MV-4-11 (cell line): ENCODE measurements around the gene SHC4.
A peak's percentile ranks its signal among the peaks of the same experiment; 100 is the strongest.
"Not testable (repeated sequence)": the region's sequence is repeated elsewhere in the genome, so short reads cannot be mapped to it uniquely, and the experiment has no call there.

Experiments used
- DNase-seq: peaks from one replicate; lab custom pipeline; 2025; lab: John Stamatoyannopoulos, UW

Gene SHC4

GRCh38 chr15:48880070-48880634, 83.6 kb downstream of the SHC4 start:
- no peak for DNase-seq

GRCh38 chr15:48877630-48878595, 85.8 kb downstream of the SHC4 start, which contains the start of gene EID1:
Gene EID1 (plus strand): TSS chr15:48878134. CDS start chr15:48878177, 43 bp downstream.
- peak; percentile 92 for DNase-seq

GRCh38 chr15:48876057-48876456, 87.7 kb downstream of the SHC4 start:
- no peak for DNase-seq

DNA sequence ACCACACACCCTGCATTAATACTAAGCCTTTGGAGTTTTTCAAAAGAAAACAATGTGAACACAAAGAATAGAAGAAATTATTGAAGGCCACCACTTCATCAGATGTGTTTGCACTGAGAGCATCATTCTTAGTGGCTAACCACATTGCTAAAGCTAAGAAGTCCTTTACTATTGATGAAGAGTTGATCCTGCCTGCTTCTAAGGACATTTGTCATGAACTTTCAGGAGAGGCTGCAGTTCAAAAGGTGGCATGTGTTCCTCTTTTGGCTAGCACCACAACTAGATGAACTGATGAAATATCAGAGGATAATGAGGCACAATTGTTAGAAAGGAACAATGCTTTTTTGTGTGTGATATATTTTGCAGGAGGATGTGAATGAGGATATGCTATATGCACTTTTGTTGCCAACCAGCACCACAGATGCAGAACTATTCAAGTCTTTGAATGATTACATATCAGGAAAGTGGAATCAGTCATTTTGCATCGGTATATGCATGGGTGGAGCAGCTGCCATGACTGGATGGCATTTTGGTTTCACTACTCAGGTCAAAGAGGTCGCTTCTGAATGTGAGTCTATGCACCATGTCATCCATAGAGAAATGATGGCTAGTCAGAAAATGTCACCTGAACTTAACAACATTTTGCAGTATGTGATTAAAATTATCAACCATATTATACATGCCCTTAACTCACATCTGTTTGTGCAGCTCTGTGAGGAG, 88.3 kb downstream of the SHC4 start:
- DNase-seq, result no peak

- DNase-seq, result no peak
Observed at GRCh38 chr15:48872632-48873031, 91.1 kb downstream of the SHC4 start.

- no peak for DNase-seq
Observed at GRCh38 chr15:48871542-48871941, 92.2 kb downstream of the SHC4 start.

- no peak for DNase-seq
Observed at GRCh38 chr15:48869966-48870365, 93.8 kb downstream of the SHC4 start.

DNA sequence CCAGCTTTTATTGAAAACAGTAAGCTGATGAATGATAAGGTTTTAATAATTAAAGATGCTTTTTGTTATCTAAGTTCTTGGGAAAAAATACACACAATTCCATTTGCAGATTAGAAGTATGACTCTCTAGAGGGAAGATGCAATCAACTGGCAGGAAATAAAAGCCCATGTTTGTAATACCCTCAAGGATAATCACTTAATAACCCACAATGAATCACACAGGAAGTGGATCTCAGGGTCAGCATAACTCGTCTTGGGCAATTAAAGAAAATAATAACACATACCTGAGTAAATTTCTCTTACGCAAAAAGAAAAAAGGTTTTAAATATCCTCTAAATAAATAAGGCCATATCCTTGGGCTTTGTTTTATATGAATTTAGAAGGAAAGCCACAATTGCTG, 95.2 kb downstream of the SHC4 start:
- peak; percentile 14 for DNase-seq

- DNase-seq, result peak; percentile 16
Observed at GRCh38 chr15:48868023-48868422, 95.7 kb downstream of the SHC4 start.

DNA sequence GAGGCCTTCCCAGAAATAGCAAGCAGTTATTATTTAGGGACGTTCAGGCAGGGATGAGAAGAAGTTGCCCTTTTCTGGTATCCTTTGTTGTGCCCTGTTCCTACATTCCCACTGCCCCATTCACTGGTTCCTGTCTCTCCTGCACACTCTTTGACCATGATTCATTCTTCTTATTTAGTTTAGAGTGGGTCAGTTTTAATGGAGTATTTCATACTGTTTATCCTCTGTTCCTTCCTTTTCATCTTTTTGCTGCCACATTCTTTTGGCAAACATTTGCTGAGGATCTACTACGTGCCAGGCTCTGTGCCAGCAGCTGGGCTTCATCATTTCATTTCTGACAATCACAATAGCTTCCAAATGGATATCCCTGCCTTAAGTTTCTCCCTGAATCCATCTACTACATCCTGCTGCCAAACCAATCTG, 97.6 kb downstream of the SHC4 start:
- DNase-seq, result no peak

- DNase-seq, result no peak
Observed at GRCh38 chr15:48865370-48866079, 98.2 kb downstream of the SHC4 start.

- peak; percentile 37 for DNase-seq
Observed at GRCh38 chr15:48862705-48863104, 101.0 kb downstream of the SHC4 start.

- DNase-seq, result peak; percentile 55
Observed at GRCh38 chr15:48861813-48862431, 101.8 kb downstream of the SHC4 start.

GRCh38 chr15:48859426-48859825, 104.3 kb downstream of the SHC4 start:
- DNase-seq, result no peak

DNA sequence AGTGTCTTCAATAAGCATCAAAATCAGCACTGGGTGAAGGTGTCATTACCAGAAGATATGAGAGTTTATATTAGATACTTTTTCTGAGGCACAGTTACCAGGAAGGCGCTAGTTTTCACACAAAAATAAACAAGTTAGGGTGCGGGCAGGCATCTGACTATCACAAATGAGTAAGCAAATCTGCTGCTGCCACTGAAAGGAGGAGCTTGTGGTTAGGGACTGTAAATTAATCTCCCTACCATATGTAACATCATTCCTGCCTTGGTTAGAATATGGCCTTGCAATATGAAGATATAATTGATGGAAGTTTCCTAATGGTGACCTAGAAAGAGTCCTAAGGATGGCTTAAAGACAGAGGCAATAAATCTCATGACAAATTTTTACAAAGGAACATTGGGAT, 105.3 kb downstream of the SHC4 start:
- peak; percentile 14 for DNase-seq

- no peak for DNase-seq
Observed at GRCh38 chr15:48856942-48857341, 106.8 kb downstream of the SHC4 start.

GRCh38 chr15:48855501-48856440, 107.9 kb downstream of the SHC4 start:
- no peak for DNase-seq

DNA sequence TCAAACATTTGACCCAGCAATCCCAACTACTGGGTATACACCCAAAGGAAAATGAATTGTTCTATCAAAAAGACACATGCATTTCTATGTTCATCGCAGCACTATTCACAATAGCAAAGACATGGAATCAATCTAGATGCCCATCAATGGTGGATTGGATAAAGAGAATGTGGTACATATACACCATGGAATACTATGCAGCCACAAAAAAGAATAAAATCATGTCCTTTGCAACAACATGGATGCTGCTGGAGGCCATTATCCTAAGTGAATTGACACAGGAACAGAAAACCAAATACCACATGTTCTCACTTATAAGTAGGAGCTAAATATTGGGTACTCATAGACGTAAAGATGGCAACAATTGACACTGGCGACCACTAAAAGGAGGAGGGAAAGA, 109.3 kb downstream of the SHC4 start:
- DNase-seq, result not testable (repeated sequence)

- no peak for DNase-seq
Observed at GRCh38 chr15:48851956-48852355, 111.8 kb downstream of the SHC4 start.

DNA sequence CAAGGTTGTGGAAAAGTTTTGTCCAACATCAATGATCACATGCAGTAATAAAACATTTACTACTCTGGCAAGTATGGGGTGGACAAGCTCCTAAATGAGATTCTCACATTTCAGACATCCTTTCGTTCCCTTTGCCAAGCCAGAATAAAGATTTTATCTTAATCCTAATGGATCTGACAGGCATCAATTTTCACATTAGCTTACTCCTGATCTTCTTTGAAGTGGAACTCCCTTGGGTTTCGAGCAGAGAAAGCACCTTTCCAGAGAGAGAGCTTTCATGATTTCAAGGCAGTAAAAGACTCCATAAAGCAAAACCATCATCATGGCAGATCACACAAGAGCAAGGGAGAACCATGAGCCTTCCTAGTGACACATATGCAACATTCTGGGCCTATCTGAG, 113.1 kb downstream of the SHC4 start:
- no peak for DNase-seq
